HepG2 (cell line): ENCODE data around the gene UBE2D4. TPM values are rescaled to one million over a fixed set of nuclear protein-coding genes. Genes with fewer than 3 reads are reported as not detected.

Source experiments
- NR2F2 ChIP-seq: IDR thresholded peaks from 2 replicates; pipeline ENCODE4 v1.6.1; 2012; ENCODE audit warnings: low read depth, inconsistent platforms, borderline replicate concordance
- TBX3 ChIP-seq: fragments of 450-650 bp; IDR thresholded peaks from 2 replicates; pipeline ENCODE4 v1.6.1; 2017; ENCODE audit warnings: antibody characterized with exemption, mild to moderate bottlenecking, inconsistent platforms, borderline replicate concordance
- ZMAT5 ChIP-seq: sonication (generic); formaldehyde crosslinking; IDR thresholded peaks from 2 replicates; pipeline ENCODE4 v1.5.0; 2020; ENCODE audit warnings: mild to moderate bottlenecking, low read depth, missing genetic modification reagents, borderline replicate concordance
- ZNF292 ChIP-seq: sonication (generic); formaldehyde crosslinking; IDR thresholded peaks from 2 replicates; pipeline ENCODE4 v1.8.1; 2022; ENCODE audit warnings: mild to moderate bottlenecking, low read depth, missing genetic modification reagents, borderline replicate concordance
- polyA plus RNA-seq, 8 experiments: library from polyadenylated mRNA; depleted of rRNA in 3 of 8; stranded (reverse) in 7 of 8; unstranded in 1 of 8; fragments of >200 nt; fragmentation: Illumina TruSeq in 4 of 8; extraction: Trizol in 4 of 8; gene quantifications; 2 replicates each; pipeline versions ENCODE4 v1.2.1 to v1.2.3, GENCODE V29; 2011 to 2016; ENCODE audit warnings: low read depth in 4 of 8, missing spikeins in 1 of 8, mixed read lengths in 1 of 8; ENCODE audit not compliant: insufficient read depth in 1 of 8
- total RNA-seq, 5 experiments: library from RNA; depleted of rRNA; stranded (reverse); fragments of >200 nt; fragmentation: Illumina TruSeq; extraction: Trizol; gene quantifications; 2 replicates each; pipeline ENCODE4 v1.2.3, GENCODE V29; 2016; ENCODE audit warnings: low read depth in 1 of 5
- TF ChIP-seq, protein P1 (sequence below), 2 experiments: sonication (generic) in 1 of 2; formaldehyde crosslinking in 1 of 2; IDR thresholded peaks; 2 replicates each; pipeline versions ENCODE4 v1.5.1 to v1.6.1; 2011 to 2020; ENCODE audit warnings: borderline replicate concordance in 1 of 2, low read depth in 1 of 2, low read length in 1 of 2, mild to moderate bottlenecking in 1 of 2, missing genetic modification reagents in 1 of 2, moderate library complexity in 1 of 2
- TF ChIP-seq, protein P2 (sequence below): sonication (generic); formaldehyde crosslinking; IDR thresholded peaks from 2 replicates; pipeline ENCODE4 v1.5.0; 2020; ENCODE audit warnings: mild to moderate bottlenecking, missing genetic modification reagents, borderline replicate concordance
- TF ChIP-seq, protein P3 (sequence below): sonication (generic); formaldehyde crosslinking; IDR thresholded peaks from 2 replicates; pipeline ENCODE4 v1.9.0; 2021; ENCODE audit warnings: mild to moderate bottlenecking, missing genetic modification reagents

UBE2D4 gene
- total and polyA plus RNA-seq, 2 of the 13 experiments (the other 11 are each of a cell fraction or from before 2014, with no cell fraction given) = 9.9 to 16.0 TPM

DNA sequence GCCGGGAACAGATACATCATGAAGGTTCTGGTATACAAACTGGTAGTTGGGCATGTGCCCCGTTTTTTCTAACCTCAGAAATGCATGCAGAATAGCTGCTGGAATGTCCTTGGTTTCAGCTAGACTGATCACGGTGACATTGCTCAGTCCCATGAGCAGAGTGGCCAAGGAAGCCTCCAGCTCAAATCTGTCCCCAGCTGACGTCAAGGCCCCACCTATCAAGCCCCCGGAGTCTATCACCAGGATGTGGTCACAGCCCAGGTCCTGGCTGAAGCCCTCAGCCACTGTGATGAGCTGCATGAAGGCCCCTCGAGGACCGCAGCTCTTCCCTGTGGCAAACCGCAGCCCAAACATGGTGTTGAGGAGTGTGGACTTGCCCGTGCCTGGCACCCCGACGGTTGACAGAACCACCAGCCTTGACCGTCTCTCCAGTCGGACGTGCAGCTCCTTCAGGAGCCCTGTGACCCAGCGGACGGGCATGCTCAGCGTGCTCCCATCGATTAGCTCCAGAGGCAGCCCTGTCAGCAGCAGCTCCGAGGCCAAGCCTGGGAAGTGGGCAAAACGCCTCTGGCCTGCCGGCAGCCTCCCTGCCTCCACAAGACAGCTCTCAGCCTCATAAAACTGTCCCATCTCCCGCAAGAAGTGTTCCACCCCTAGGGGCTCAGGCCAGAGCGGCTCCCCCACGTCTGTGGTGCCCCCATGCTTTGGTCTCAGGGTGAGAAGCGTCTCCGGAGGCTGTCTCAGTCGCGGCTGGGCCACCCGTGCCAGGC, 49.1 kb upstream of the UBE2D4 start (continued):
- TF ChIP-seq, protein P1, sequence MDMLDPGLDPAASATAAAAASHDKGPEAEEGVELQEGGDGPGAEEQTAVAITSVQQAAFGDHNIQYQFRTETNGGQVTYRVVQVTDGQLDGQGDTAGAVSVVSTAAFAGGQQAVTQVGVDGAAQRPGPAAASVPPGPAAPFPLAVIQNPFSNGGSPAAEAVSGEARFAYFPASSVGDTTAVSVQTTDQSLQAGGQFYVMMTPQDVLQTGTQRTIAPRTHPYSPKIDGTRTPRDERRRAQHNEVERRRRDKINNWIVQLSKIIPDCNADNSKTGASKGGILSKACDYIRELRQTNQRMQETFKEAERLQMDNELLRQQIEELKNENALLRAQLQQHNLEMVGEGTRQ (IDR thresholded peaks at IDR 0.05; ENCODE audit: low read depth, low read length) = no peak
- TF ChIP-seq, protein P1 (CRISPR knock-in tag; IDR thresholded peaks at IDR 0.05; ENCODE audit: borderline replicate concordance) = no peak
- no peak for TF ChIP-seq NR2F2
- TF ChIP-seq, protein P2, sequence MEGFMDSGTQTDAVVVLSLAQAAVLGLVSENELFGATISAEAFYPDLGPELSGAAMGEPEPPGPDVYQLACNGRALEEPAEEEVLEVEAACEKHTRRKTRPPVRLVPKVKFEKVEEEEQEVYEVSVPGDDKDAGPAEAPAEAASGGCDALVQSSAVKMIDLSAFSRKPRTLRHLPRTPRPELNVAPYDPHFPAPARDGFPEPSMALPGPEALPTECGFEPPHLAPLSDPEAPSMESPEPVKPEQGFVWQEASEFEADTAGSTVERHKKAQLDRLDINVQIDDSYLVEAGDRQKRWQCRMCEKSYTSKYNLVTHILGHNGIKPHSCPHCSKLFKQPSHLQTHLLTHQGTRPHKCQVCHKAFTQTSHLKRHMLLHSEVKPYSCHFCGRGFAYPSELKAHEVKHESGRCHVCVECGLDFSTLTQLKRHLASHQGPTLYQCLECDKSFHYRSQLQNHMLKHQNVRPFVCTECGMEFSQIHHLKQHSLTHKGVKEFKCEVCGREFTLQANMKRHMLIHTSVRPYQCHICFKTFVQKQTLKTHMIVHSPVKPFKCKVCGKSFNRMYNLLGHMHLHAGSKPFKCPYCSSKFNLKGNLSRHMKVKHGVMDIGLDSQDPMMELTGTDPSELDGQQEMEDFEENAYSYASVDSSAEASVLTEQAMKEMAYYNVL (CRISPR knock-in tag) = no peak
- no peak for TF ChIP-seq ZNF292
- no peak for TF ChIP-seq TBX3
- TF ChIP-seq ZMAT5 = no peak
- TF ChIP-seq, protein P3, sequence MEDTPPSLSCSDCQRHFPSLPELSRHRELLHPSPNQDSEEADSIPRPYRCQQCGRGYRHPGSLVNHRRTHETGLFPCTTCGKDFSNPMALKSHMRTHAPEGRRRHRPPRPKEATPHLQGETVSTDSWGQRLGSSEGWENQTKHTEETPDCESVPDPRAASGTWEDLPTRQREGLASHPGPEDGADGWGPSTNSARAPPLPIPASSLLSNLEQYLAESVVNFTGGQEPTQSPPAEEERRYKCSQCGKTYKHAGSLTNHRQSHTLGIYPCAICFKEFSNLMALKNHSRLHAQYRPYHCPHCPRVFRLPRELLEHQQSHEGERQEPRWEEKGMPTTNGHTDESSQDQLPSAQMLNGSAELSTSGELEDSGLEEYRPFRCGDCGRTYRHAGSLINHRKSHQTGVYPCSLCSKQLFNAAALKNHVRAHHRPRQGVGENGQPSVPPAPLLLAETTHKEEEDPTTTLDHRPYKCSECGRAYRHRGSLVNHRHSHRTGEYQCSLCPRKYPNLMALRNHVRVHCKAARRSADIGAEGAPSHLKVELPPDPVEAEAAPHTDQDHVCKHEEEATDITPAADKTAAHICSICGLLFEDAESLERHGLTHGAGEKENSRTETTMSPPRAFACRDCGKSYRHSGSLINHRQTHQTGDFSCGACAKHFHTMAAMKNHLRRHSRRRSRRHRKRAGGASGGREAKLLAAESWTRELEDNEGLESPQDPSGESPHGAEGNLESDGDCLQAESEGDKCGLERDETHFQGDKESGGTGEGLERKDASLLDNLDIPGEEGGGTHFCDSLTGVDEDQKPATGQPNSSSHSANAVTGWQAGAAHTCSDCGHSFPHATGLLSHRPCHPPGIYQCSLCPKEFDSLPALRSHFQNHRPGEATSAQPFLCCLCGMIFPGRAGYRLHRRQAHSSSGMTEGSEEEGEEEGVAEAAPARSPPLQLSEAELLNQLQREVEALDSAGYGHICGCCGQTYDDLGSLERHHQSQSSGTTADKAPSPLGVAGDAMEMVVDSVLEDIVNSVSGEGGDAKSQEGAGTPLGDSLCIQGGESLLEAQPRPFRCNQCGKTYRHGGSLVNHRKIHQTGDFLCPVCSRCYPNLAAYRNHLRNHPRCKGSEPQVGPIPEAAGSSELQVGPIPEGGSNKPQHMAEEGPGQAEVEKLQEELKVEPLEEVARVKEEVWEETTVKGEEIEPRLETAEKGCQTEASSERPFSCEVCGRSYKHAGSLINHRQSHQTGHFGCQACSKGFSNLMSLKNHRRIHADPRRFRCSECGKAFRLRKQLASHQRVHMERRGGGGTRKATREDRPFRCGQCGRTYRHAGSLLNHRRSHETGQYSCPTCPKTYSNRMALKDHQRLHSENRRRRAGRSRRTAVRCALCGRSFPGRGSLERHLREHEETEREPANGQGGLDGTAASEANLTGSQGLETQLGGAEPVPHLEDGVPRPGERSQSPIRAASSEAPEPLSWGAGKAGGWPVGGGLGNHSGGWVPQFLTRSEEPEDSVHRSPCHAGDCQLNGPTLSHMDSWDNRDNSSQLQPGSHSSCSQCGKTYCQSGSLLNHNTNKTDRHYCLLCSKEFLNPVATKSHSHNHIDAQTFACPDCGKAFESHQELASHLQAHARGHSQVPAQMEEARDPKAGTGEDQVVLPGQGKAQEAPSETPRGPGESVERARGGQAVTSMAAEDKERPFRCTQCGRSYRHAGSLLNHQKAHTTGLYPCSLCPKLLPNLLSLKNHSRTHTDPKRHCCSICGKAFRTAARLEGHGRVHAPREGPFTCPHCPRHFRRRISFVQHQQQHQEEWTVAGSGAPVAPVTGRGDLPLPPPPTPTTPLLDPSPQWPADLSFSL (CRISPR knock-in tag) = no peak
